NCI-H146 treated with DMSO at 0.1 percent for 48 hours (cell line): ENCODE measurements around the gene GLTP.

Source experiments
- DNase-seq: peaks from one replicate; lab custom pipeline; 2025; ENCODE audit not compliant: unreplicated experiment; lab: John Stamatoyannopoulos, UW

The GLTP gene

GRCh38 chr12:109822951-109823411 is 57.4 kb downstream of the GLTP start:
- DNase-seq: no peak

- no peak for DNase-seq
These were observed 57.9 kb downstream of the GLTP start for GRCh38 chr12:109822416-109822815.

GRCh38 chr12:109821968-109822367 is 58.4 kb downstream of the GLTP start:
- DNase-seq: no peak

- DNase-seq: peak; percentile 49
These were observed 59.4 kb downstream of the GLTP start for GRCh38 chr12:109820816-109821381.

GRCh38 chr12:109818905-109819500 is 61.3 kb downstream of the GLTP start:
- no peak for DNase-seq

- DNase-seq: no peak
These were observed 62.1 kb downstream of the GLTP start for GRCh38 chr12:109818253-109818652.

- DNase-seq: no peak
These were observed 62.6 kb downstream of the GLTP start for GRCh38 chr12:109817627-109818231.

- no peak for DNase-seq
These were observed 63.5 kb downstream of the GLTP start for GRCh38 chr12:109816870-109817269.

- DNase-seq: no peak
These were observed 64.4 kb downstream of the GLTP start for GRCh38 chr12:109815757-109816617.

- no peak for DNase-seq
These were observed 65.1 kb downstream of the GLTP start for GRCh38 chr12:109815225-109815624.

GRCh38 chr12:109814600-109815150 is 65.7 kb downstream of the GLTP start:
- DNase-seq: no peak

GRCh38 chr12:109813810-109814416 is 66.4 kb downstream of the GLTP start:
- DNase-seq: no peak

- DNase-seq: peak; percentile 17
These were observed 68.7 kb downstream of the GLTP start for GRCh38 chr12:109811624-109811995.

- DNase-seq: no peak
These were observed 69.3 kb downstream of the GLTP start for GRCh38 chr12:109810954-109811623.

GRCh38 chr12:109808876-109809646 is 71.3 kb downstream of the GLTP start:
- DNase-seq: no peak

GRCh38 chr12:109807954-109808643 is 72.2 kb downstream of the GLTP start:
- DNase-seq: no peak

GRCh38 chr12:109804820-109805761 is 75.2 kb downstream of the GLTP start:
- no peak for DNase-seq

GRCh38 chr12:109803678-109804077 is 76.7 kb downstream of the GLTP start:
- DNase-seq: no peak
